Measurements from ENCODE around the gene TXNDC16.

GRCh38 chr14:52551205-52551604, 1.1 kb downstream of the TXNDC16 start:
- TF ChIP-seq CTCF (IDR thresholded peaks at IDR 0.05) (no peak), POLR2A (IDR thresholded peaks at IDR 0.05) (no peak)
